Measurements from ENCODE around the gene LIME1. TPM values are rescaled to one million over a fixed set of nuclear protein-coding genes. Genes with fewer than 3 reads are reported as not detected.

The LIME1 gene
- total RNA-seq, 1 experiment from 2014 or later = 27.4 TPM

DNA sequence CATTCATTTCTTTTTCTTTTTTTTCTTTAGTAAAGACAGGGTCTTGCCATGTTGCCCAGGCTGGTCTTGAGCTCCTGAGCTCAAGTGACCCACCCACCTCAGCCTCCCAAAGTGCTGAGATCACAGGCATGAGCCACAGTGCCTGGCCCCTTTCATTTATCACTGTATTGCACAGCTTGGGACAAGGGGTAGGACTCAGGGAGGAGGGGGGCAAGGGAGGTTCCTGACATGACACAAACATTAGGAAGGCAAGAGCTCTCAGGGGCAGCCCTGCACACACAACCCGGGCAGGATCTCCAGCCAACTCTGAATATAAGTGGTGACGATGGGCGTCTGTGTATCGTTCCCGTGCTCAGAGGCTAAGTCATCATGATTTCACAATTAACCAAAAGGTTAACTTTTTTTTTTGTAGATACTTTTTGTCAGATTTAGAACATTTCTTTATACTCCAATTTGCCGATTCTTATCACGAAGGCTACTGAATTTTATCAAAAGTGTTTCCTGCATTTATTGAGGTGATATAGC, 23.0 kb downstream of the LIME1 start:
- Histone ChIP-seq H4K20me1 (ENCODE audit: insufficient read depth) (no peaks in the 10 kb centered on the region), H2AFZ (ENCODE audit: low read depth, low read length, poor library complexity, severe bottlenecking) (no peak overlapping the region), H3K4me3 (replicated peaks in 1 of 2; ENCODE audit: low read depth in 1 of 2, low read length in 2 of 2) (no peak overlapping the region), H3K9me2 (ENCODE audit: insufficient read depth) (no peaks in the 10 kb centered on the region), H3K9me3 (ENCODE audit: control insufficient read depth in 1 of 2, insufficient read depth in 1 of 2, low read depth in 1 of 2, low read length in 2 of 2) (no peaks in the 10 kb centered on the region), H3K9ac (ENCODE audit: low read length) (no peak overlapping the region), H3K27ac (ENCODE audit: low read depth, low read length) (no peak overlapping the region), H3K27me3 (ENCODE audit: insufficient read depth, low read length) (no peaks in the 10 kb centered on the region), H3K36me3 (ENCODE audit: control insufficient read depth in 1 of 2, insufficient read depth in 2 of 2, low read length in 2 of 2) (no peaks in the 10 kb centered on the region), H3K79me2 (ENCODE audit: insufficient read depth, low read length) (no peaks in the 10 kb centered on the region), H3K4me2 (ENCODE audit: low read length) (no peak overlapping the region), H3K4me1 (ENCODE audit: control insufficient read depth in 1 of 2, insufficient read depth in 2 of 2, low read length in 2 of 2) (no peaks in the 10 kb centered on the region)
- ATAC-seq (no peak), DNase-seq (ENCODE audit: low read depth, low spot score) (no peak)
- POLR2A ChIA-PET = no interaction called here
- no TSS peak for BruUV-seq (replicated peaks)
- CTCF ChIA-PET = no interaction called here
- no peak for TF ChIP-seq SRF (IDR thresholded peaks at IDR 0.05; ENCODE audit: low read depth)
- no peak for TF ChIP-seq SP1 (IDR thresholded peaks at IDR 0.05; ENCODE audit: low read depth)
- TF ChIP-seq, protein P1, sequence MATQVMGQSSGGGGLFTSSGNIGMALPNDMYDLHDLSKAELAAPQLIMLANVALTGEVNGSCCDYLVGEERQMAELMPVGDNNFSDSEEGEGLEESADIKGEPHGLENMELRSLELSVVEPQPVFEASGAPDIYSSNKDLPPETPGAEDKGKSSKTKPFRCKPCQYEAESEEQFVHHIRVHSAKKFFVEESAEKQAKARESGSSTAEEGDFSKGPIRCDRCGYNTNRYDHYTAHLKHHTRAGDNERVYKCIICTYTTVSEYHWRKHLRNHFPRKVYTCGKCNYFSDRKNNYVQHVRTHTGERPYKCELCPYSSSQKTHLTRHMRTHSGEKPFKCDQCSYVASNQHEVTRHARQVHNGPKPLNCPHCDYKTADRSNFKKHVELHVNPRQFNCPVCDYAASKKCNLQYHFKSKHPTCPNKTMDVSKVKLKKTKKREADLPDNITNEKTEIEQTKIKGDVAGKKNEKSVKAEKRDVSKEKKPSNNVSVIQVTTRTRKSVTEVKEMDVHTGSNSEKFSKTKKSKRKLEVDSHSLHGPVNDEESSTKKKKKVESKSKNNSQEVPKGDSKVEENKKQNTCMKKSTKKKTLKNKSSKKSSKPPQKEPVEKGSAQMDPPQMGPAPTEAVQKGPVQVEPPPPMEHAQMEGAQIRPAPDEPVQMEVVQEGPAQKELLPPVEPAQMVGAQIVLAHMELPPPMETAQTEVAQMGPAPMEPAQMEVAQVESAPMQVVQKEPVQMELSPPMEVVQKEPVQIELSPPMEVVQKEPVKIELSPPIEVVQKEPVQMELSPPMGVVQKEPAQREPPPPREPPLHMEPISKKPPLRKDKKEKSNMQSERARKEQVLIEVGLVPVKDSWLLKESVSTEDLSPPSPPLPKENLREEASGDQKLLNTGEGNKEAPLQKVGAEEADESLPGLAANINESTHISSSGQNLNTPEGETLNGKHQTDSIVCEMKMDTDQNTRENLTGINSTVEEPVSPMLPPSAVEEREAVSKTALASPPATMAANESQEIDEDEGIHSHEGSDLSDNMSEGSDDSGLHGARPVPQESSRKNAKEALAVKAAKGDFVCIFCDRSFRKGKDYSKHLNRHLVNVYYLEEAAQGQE (IDR thresholded peaks at IDR 0.05; ENCODE audit: low read depth) = no peak
- TF ChIP-seq, protein P2, sequence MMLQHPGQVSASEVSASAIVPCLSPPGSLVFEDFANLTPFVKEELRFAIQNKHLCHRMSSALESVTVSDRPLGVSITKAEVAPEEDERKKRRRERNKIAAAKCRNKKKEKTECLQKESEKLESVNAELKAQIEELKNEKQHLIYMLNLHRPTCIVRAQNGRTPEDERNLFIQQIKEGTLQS (IDR thresholded peaks at IDR 0.05) = no peak
- TF ChIP-seq POLR2A (IDR thresholded peaks at IDR 0.05; ENCODE audit: borderline replicate concordance, extremely low read depth, insufficient read depth, insufficient read length) = no peak
- RAD21 ChIA-PET (ENCODE audit: low non-redundant PET in 1 of 2, low total read pairs in 2 of 2, uncharacterized antibody in 2 of 2, unreplicated experiment in 2 of 2) = no interaction called here
- intact Hi-C loops (cut with micrococcal nuclease) = no loop called here
